Glomerular visceral epithelial cell (primary cell): ENCODE measurements around the gene LARP4B.
"Not testable (repeated sequence)": the region's sequence is repeated elsewhere in the genome, so short reads cannot be mapped to it uniquely, and the experiment has no call there.

ENCODE experiments used
- DNase-seq: peaks from one replicate; pipeline ENCODE4 v3.0.0-alpha.2; 2016; ENCODE audit errors: extremely low spot score

The LARP4B gene

DNA sequence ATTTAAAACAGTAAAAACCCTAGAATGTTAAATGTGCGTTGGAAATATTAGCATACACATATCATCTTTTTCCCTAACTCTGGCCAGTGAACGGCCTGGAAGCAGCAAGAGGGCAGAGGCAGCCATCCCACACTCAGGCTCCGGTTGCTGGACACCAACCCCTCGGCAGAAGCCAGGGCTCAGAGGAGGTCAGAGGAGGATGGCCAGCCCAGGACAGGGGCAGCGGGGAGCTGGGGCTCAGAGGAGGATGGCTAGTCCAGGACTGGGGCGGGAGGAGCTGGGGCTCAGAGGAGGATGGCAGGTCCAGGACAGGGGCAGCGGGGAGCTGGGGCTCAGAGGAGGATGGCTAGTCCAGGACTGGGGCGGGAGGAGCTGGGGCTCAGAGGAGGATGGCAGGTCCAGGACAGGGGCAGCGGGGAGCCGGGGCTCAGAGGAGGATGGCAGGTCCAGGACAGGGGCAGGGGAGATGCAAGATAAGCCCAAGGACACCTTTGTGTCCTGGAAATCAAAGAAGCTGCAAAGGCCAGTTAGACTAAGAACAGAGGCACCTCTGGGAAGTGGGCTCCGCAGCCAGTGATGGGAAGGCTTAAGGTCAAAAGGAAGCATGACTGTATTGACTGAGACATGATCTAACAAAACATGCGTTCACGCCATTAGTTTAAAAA, 161.3 kb downstream of the LARP4B start:
- DNase-seq = not testable (repeated sequence)

DNA sequence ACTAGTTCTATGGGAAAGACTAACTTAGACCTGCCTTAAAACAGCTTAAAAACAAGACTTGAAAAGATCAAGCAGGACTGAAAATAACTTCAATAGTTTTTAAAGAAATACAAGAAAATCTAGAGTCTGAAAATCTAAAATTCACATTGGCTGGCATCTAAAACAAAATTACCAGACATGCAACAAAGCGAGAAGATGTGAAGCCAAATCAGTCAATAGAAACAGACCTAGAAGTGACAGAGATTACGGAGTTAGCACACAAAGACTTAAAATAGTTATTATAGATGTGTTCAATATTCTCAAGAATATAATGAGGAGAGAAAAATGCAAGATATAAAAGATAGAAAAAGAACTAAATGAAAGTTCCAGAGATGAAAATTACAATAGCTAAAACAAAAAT, 163.7 kb downstream of the LARP4B start:
- DNase-seq = no peak

DNA sequence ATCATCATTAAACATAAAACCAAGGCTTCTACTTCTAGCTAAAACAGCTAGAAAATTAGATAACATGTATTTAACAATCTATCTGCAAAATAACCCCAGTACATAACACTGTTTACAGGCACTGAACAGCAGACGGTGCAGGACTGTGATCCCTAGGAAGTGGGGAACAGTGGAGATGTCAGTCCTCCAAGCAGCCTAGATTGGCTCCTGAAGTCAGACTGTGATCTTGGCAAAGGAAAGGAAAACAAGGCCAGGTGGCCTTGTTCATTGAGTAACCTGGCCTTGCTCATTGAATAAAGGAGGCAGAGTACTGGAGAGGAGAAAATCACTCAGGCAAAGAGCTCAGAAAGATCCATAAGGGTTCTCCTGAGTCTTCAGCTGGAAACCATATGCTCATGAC, 164.3 kb downstream of the LARP4B start:
- no peak for DNase-seq

DNA sequence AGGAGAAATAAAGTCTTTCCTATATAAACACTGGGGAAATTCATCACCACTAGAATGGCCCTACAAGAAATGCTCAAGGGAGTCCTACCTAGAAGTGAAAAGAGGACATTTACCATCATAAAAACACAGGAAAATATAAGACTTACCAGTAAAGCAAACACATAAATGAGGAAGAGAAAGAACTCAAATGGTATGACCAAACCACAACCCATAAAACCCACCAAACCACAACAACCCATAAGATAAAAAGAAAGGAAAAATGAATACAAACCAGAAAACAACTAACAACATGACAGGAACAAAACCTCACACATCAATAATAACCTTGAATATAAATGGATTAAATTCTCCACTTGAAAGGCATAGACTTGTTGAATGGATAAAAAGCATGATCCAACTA, 170.1 kb downstream of the LARP4B start:
- no peak for DNase-seq

DNA sequence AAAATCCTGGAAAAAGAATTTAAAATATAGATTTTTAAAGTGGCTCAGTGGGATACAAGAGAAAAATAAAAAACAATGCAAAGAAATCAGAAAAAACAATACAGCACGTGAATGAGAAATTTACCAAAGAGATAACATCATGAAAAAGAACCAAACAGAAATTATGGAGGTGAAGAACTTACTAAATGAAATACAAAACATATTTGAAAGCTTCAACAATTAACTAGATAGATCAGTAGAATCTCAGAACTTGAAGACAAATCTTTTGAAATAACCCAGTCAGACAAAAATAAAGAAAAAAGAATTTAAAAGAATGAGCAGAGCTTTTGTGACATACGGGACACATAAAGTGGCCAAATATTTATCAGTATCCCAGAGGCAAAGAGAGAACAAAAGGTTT, 170.9 kb downstream of the LARP4B start:
- no peak for DNase-seq

DNA sequence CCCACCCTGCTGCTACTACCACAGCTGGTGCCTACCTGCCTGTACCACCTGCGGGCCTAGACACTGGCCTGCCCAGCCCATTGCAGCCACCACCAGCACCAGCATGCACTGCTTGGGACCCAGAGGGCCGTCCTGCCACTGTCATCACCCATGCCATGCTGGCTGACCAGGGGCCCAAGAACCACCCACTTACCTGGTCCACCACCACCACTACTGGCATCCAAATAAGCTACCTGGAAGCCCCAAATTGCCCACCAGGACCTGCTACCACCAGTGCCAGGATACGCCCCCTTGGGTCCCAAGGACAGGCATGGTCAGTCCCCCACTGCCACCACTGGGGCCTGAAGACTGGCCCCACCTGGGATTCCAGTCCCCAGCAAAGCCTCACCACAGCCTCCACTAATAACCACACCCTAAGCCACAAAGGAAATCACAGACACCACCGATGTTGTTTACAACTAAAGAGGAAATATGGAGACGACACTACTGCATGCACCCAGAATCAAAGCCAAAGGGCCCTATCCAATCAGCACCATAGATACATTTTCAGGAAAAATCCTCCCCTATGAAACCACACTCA, 171.5 kb downstream of the LARP4B start:
- no peak for DNase-seq
